Lower leg skin (tissue), 4 donors: ENCODE results near the gene XPC. TPM values are rescaled to one million over a fixed set of nuclear protein-coding genes. Genes with fewer than 3 reads are reported as not detected.
A peak's percentile ranks its signal among the peaks of the same experiment; 100 is the strongest.

Source experiments
- DNase-seq, 2 donors: peaks; one replicate each; pipeline ENCODE4 v3.0.0-alpha.2; 2019; ENCODE audit warnings: low spot score in 2 of 2
- H3K4me3 ChIP-seq: fragments of 200-600 bp; sonication (generic); 2 replicates; pipeline ENCODE4 v1.5.1; 2017; ENCODE audit warnings: mild to moderate bottlenecking, low read depth; ENCODE audit not compliant: poor library complexity, severe bottlenecking
- POLR2A ChIP-seq, 2 donors: fragments of 450-650 bp; IDR thresholded peaks; one replicate each; pipeline ENCODE4 v1.6.1; 2016 to 2017; ENCODE audit warnings: antibody characterized with exemption in 2 of 2, mild to moderate bottlenecking in 1 of 2, moderate library complexity in 1 of 2
- WGBS, 2 donors: methylation state at CpG; one replicate each; pipeline ENCODE4 v1.1.5; 2018; 5-methylcytosine and 5-hydroxymethylcytosine counted together
- intact Hi-C: fragments of 100-400 bp; cut with DNase I; formaldehyde crosslinking; loops from one replicate; pipeline ENCODE4 v1.15.0; 2023; ENCODE audit warnings: low total_unique reads
- total RNA-seq, 4 donors: library from RNA; depleted of rRNA; stranded (reverse); fragments of >200 nt; gene quantifications; one replicate each; pipeline ENCODE4 v1.1.0, GENCODE V29; 2016
- TF ChIP-seq, protein P1 (sequence below), 3 donors: fragments of 450-650 bp; IDR thresholded peaks; one replicate each; pipeline ENCODE4 v1.5.1; 2016; ENCODE audit warnings: antibody characterized with exemption in 3 of 3, mild to moderate bottlenecking in 3 of 3, moderate library complexity in 2 of 3

XPC gene
- total RNA-seq, 4 donors from 2014 or later: 50.6 to 110 (median 76.2) TPM

DNA sequence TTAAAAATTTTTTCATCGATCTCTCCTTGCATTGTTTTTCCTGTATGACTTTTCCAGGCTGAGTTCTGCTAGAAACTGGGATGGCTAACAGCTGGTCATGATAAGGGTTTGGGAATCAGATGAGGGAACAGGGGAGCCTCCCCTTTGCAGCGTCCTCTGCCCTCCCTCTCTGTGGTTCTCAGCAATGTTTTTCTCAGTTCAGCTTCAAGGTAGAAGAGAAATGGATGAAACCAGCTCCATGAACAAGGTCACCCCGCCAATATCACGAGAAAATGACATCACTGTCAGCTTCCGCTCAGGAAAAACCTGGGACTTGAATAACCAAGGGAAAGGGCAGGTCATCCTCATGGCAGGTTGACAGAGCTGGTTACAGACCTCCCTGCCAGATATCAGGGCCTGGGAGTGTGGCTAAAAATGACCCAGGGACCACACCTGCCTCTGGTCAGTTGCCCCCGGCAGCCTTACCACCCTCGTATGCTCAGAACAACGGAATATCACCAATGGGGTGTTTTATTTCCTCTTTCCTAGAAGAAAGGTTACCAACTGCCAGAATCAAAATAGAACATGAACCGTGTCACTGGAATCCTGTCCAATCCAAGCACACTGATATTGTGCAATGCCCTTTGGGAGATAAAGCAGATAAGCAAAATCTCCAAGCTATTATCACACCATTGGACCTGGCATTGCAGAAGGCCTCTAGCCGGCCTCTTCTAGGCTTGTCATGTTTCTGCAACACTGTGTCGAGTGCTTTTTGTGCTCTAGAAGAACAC, 26.3 kb upstream of the XPC start:
- WGBS, 2 donors: 44 to 49% methylated on average over 11 of the region's 11 CpGs
- DNase-seq: peak; percentile 58 to 88

DNA sequence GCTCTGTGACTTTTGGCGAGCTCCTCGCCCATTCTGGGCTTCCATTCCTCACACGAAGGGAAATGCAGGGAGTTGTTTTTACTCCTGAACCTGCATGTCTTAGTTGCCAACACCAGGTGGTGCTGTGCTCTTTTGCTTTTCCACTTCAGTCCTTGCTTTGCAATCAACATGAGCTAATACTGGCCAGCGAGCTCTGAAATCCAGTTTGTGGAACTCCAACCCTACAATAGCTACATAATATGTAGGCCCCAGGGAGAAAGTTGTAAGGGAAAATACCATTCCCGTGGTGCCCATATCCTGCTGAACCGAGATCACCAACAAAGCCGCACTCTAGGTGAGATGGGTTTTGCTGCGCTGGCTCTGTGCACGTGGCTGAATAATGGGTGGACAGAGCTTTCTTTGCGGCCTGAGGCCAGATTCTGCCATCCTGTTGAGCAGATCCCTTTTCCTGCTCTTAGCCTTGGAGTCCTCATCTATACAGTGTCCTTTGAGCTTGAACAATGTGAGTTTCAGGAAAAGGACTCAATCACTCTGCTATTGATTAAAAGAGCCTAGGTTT, 25.2 kb upstream of the XPC start:
- no peak overlapping the region for H3K4me3 ChIP-seq
- TF ChIP-seq, protein P1, sequence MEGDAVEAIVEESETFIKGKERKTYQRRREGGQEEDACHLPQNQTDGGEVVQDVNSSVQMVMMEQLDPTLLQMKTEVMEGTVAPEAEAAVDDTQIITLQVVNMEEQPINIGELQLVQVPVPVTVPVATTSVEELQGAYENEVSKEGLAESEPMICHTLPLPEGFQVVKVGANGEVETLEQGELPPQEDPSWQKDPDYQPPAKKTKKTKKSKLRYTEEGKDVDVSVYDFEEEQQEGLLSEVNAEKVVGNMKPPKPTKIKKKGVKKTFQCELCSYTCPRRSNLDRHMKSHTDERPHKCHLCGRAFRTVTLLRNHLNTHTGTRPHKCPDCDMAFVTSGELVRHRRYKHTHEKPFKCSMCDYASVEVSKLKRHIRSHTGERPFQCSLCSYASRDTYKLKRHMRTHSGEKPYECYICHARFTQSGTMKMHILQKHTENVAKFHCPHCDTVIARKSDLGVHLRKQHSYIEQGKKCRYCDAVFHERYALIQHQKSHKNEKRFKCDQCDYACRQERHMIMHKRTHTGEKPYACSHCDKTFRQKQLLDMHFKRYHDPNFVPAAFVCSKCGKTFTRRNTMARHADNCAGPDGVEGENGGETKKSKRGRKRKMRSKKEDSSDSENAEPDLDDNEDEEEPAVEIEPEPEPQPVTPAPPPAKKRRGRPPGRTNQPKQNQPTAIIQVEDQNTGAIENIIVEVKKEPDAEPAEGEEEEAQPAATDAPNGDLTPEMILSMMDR (IDR thresholded peaks at IDR 0.05): peak in 1 of 3 donors; percentile 73
- no peak for TF ChIP-seq POLR2A (IDR thresholded peaks at IDR 0.05)
- DNase-seq: peak; percentile 75 to 90
- WGBS, 2 donors: 41 to 44% methylated on average over 10 of the region's 10 CpGs
- intact Hi-C loops: loop anchor here (10.0 kb wide), 1 partner anchor 51 kb away; no protein-coding TSS in a partner anchor

More for the DNA sequence above, 26.3 kb upstream of the XPC start:
- intact Hi-C loops: loop anchor here (10.0 kb wide), 1 partner anchor 50 kb away; no protein-coding TSS in a partner anchor
- TF ChIP-seq, protein P1 (IDR thresholded peaks at IDR 0.05): no peak
- no peak for TF ChIP-seq POLR2A (IDR thresholded peaks at IDR 0.05)
- no peak overlapping the region for H3K4me3 ChIP-seq

DNA sequence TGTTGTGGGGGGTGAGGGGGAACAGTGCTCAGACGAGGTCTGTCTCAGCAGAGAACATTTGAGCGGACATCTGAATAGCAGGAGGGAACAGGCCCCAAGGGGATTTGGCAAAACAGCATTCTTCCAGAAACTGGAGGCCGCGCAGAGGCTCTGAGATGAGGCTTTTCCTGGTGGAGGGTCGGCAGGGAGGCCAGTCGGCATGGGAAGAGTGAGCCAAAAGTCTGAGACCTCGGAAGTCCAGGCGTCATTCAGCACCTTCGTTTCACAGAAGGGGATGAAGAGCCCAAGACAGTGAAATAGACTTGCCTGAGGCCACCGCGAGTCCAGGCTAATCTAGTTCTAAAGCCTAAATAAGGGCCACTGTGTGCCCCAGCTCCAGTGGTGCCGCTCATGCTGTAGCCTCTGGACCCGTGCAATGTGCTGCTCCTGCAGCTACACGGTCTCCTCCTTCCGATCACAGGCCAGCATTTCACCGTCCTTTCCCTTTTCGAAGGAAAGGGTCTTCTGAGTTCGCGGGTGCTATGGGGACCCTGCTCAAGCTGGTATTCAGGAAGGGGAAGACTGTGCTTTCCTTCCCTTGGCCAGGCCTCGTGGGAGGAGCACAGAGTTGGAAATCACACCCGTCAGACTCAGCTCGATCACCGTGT, 24.6 kb upstream of the XPC start:
- no peak for DNase-seq
- 59 to 62% methylated on average over 23 of the region's 23 CpGs for WGBS, 2 donors
- no peak overlapping the region for H3K4me3 ChIP-seq
- intact Hi-C loops: loop anchor here (10.0 kb wide), 1 partner anchor 52 kb away; no protein-coding TSS in a partner anchor
- TF ChIP-seq, protein P1 (IDR thresholded peaks at IDR 0.05): no peak
- TF ChIP-seq POLR2A (IDR thresholded peaks at IDR 0.05): no peak

GRCh38 chr3:14201940-14202684, 23.7 kb upstream of the XPC start:
- no peak for TF ChIP-seq POLR2A (IDR thresholded peaks at IDR 0.05)
- TF ChIP-seq, protein P1 (IDR thresholded peaks at IDR 0.05): no peak
- DNase-seq: no peak
- intact Hi-C loops: loop anchor here (10.0 kb wide), 1 partner anchor 53 kb away; no protein-coding TSS in a partner anchor
- 46 to 52% methylated on average over 7 of the region's 7 CpGs for WGBS, 2 donors
- H3K4me3 ChIP-seq: no peak overlapping the region

GRCh38 chr3:14200841-14201240, 22.4 kb upstream of the XPC start:
- no peak for TF ChIP-seq POLR2A (IDR thresholded peaks at IDR 0.05)
- TF ChIP-seq, protein P1 (IDR thresholded peaks at IDR 0.05): no peak
- DNase-seq: no peak
- intact Hi-C loops: loop anchor here (10.0 kb wide), 1 partner anchor 54 kb away; no protein-coding TSS in a partner anchor

More at GRCh38 chr3:14200841-14201240, 22.4 kb upstream of the XPC start:
- no peak overlapping the region for H3K4me3 ChIP-seq
- WGBS, 2 donors: 62 to 63% methylated on average over 4 of the region's 4 CpGs
